Fibroblast of peridontal ligament (primary cell): ENCODE results near the gene MYLK.

Experiments
- DNase-seq: peaks from one replicate; pipeline ENCODE4 v3.0.0-alpha.2; 2010; ENCODE audit errors: extremely low read depth

MYLK gene

GRCh38 chr3:123698813-123699212 lies 185.3 kb downstream of the MYLK start:
- DNase-seq, result no peak

- no peak for DNase-seq
Measured at GRCh38 chr3:123696808-123697207, 187.3 kb downstream of the MYLK start.

GRCh38 chr3:123695731-123696640 lies 188.1 kb downstream of the MYLK start:
- DNase-seq, result no peak

DNA sequence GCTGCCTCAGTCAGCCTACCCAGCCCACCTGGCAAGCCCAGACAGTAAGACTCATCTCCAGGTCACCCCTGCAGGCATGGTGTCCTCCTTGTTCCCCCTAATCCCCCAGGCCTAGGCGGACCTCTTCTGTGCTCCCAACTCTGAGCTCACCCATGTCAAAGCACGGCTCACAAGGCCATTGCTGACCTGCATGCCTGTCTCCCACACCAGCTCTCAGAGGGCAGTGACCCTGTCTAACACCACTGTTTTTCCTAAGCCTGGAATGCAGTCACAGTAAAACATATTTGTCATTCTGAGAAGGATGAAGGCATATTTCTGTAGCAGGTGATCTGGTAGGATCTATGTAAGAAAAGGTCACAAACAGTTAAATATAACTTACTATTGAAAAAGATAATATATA lies 189.0 kb downstream of the MYLK start:
- DNase-seq, result no peak

DNA sequence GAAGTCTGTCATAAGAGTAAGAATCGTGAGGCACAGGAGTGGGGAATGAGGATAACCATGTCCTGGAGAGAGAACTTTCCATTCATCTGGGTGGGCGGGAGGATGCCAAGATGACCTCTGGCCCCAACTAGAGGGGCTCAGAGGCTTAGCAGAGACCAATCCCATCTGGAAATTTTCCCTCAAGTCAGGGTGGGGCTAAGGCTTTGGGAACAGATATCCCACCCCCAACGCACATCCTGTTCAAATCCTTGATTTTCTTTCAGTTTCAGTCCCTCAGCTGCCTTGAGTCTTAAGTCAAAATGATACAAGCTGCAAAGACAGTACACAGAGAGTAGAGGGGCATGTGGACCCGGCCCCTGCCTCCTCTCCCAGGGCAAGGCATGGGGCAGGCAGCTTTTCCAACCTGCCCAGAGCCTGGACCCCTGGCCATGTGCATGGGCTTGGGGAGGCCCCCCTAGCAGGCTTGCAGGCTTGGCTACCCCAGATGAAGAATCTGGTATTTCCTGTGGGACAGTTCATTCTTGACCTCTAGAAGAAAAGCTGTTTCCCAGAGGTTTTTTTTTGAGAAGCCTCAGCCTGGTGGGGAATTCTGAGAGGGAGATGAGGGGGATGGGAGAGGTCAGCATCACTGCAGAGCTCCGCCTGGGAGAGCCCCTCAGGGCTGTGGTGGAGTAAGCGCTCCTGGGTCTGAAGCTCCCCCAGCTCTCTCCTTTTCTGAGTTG lies 189.6 kb downstream of the MYLK start:
- no peak for DNase-seq

GRCh38 chr3:123693584-123694190 lies 190.4 kb downstream of the MYLK start:
- DNase-seq, result no peak

DNA sequence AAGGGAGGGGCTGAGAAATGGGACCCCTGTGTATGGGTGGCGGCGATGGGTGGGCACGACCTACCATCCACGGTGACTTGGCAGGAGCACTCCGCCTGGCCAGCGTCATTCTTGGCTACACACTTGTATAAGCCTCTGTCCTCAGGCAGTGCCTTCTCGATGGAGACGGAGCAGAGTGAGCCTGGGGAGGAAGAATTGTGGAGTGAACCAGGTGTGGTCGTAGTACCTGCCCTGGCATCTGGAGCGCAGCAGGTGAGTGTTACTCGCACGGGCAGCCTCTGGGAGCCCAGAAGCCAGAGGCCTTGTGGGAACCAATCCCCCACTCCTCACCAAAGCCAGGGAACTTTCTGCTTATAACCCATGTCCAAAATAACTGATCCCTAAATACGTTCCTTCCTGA lies 191.5 kb downstream of the MYLK start:
- DNase-seq, result no peak

GRCh38 chr3:123692041-123692440 lies 192.1 kb downstream of the MYLK start:
- no peak for DNase-seq

DNA sequence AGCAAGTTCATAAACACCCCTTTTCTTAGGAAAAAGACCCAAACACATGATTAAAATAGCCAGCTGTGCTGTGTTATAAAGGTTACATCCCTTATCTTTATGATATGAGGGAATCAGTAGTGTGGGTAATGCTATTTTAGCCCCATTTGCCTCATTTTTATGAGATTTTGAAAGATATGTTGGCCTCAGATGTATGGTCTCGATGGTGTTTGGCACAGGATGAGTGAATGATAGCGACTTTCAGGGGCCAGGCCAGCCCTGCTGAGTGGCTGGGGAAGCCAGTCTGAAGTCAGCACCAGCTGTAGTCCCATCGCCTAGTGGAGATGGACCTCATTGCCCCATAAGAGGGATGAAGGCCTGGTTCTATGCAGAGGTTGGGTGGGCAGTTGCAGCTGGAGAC lies 194.3 kb downstream of the MYLK start:
- no peak for DNase-seq

DNA sequence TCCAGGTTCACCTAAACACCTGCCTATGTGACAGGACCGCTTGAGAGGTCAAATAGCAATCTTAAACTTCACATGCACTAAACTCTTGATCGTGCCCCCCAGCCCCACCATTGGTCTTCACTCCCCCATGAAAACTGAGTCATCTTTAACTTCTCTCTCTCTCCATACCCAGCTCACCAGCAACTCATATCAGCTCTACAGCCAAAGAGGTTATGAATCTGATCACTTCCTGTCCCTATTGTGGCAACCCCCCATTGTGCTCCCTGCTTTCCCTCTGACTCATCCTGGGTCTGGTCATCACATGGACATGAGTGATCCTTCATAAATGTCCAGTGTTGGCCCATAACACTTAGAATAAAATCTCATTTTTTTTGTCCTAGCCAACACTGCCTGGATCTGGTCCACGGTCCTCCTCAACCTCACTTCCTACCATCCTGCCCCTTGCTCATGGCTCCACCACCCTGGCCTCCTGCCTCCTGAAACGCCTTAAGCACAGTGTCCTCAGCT lies 195.8 kb downstream of the MYLK start:
- peak; percentile 91 for DNase-seq

- DNase-seq, result no peak
Measured at GRCh38 chr3:123687286-123687685, 196.8 kb downstream of the MYLK start.

GRCh38 chr3:123686251-123686650 lies 197.9 kb downstream of the MYLK start:
- no peak for DNase-seq

DNA sequence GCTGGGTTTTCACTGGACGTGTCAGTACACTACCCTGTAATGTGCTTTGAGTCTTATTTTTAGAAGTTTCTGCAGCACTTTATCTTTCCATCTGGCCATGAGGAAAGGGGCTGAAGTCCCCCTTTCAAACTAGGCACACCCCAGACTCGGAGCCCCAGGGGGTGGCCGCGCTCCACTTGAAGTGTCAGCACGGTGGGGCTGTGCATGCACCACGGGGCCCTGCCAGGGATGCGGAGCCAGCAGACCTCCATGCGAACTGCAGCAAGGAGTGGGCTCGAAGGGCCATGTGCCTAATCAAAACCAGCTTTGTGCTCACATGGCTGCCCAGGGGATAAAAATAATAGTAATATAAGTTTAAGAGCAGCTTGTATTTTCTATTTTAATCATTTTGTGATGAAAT lies 198.4 kb downstream of the MYLK start:
- no peak for DNase-seq

GRCh38 chr3:123684636-123685035 lies 199.5 kb downstream of the MYLK start:
- no peak for DNase-seq

DNA sequence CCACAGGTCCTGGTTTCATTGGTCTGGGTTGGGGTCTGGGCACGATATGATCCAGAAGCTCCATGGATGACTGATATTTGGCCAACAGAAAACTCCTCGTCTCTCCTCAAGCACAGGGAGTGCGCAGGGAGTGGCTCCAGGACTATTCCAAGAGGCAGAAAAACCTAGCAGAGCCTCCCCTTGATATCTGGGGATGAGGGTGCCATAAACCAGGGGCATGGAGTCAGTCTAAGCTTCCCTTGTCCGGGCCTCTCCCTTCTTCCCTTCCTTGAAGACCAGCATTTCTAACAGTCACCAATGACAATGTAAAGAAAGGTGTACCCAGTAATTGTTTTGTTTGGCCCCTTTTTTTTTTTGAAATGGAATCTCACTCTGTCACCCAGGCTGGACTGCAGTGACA lies 199.9 kb downstream of the MYLK start:
- DNase-seq, result no peak

DNA sequence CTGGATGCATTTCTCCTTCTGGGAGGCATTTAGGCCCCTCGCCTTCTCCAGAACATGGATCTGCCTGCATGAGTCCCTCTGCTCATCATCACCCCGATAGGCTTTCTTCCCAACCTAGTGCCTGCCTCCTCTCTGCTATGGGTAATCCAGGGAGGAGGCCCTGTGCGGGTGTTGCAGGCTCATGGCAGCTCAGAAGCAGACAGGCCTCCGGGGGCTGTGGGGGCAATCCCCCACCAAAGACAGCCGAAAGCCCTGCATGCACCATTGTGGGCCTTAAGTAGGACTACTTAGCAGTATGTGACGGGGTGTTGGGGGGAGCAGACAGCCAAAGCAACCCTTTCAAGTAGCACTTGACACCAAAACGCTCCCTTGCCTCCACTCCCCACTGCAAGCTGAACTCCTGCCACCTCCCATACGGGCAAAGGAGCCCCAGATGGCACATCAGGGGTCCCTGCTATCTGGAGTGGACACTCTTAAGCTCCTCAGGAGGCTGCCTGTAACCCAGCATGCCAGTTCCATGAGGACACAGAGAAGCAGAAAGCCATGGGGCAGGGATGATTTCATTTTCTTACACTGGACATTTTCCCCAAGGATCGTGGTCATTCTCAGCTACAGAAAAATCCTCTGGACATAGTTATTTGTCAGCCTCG lies 200.5 kb downstream of the MYLK start:
- DNase-seq, result peak; percentile 33

GRCh38 chr3:123682781-123683504 lies 201.2 kb downstream of the MYLK start:
- no peak for DNase-seq

- no peak for DNase-seq
Measured at GRCh38 chr3:123682302-123682701, 201.8 kb downstream of the MYLK start.

GRCh38 chr3:123679712-123680386 lies 204.3 kb downstream of the MYLK start:
- DNase-seq, result no peak

DNA sequence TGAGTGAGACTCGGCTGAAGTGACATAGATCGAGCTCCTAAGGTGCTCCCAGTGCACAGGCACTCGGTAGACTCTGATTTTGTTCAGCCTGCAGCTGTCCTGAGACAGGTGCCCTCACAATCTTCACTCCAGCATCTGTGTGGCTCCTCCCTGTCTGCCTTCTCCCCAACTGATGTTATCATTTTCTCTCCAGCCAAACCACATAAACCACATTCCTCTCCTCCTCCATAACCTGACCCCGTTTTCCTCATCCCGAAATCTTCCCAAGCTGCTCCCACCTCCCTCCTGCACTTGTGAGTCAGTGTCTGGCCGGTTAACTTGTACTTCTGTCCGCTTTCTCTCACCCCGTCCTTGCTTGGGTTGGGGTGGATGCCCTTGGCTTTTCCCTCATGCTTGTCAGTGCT lies 206.0 kb downstream of the MYLK start:
- DNase-seq, result peak; percentile 90
